ENCODE data around the gene HMOX1.

GRCh38 chr22:35377735-35378134, 3.2 kb upstream of the HMOX1 start:
- TF ChIP-seq CTCF (IDR thresholded peaks at IDR 0.05), result no peak
- TF ChIP-seq POLR2AphosphoS5 (IDR thresholded peaks at IDR 0.05), result no peak
- TF ChIP-seq POLR2A (IDR thresholded peaks at IDR 0.05), result no peak
- no peak for TF ChIP-seq EP300 (IDR thresholded peaks at IDR 0.05)
